Endothelial cell of umbilical vein (primary cell): ENCODE measurements around the gene CDX2. TPM values are rescaled to one million over a fixed set of nuclear protein-coding genes. Genes with fewer than 3 reads are reported as not detected.

Experiments
- BruUV-seq: library from RNA; stranded (reverse); fragments of 400-500 nt; replicated peaks from 2 replicates; lab custom pipeline; 2021; lab: Mats Ljungman, UMichigan
- CTCF ChIA-PET: fragments of 300-600, 350-600 bp; sonication (Branson Sonifier 250); formaldehyde crosslinking; loops from one replicate; lab custom pipeline; 2021; ENCODE audit warnings: antibody characterized with exemption, inconsistent platforms; lab: Charles Lee
- POLR2A ChIA-PET: fragments of 300-600, 350-600 bp; sonication (Branson Sonifier 250); formaldehyde crosslinking; loops from one replicate; lab custom pipeline; 2021; ENCODE audit warnings: antibody characterized with exemption, inconsistent platforms; lab: Charles Lee
- DNase-seq: peaks from one replicate; pipeline ENCODE4 v3.0.0-alpha.2; 2011; ENCODE audit warnings: low read depth, low spot score
- FAIRE-seq: peaks from 2 replicates; lab custom pipeline; 2011; peaks lifted over from hg19 to GRCh38; lab: Jason Lieb, UNC
- H2AFZ ChIP-seq: 2 replicates; pipeline ENCODE4 v1.6.0; 2012; ENCODE audit warnings: low read depth, low read length, control low read depth, inconsistent platforms
- H3K27ac ChIP-seq: 2 replicates; pipeline ENCODE4 v1.5.1; 2011; ENCODE audit warnings: low read depth, mild to moderate bottlenecking, control low read depth, low read length, moderate library complexity; ENCODE audit not compliant: insufficient read depth
- H3K27me3 ChIP-seq, 2 experiments: 2 replicates each; pipeline versions ENCODE4 v1.6.0 to v1.6.1; 2011; ENCODE audit warnings: low read length in 2 of 2, mixed read lengths in 1 of 2; ENCODE audit not compliant: control insufficient read depth in 2 of 2, insufficient read depth in 2 of 2
- H3K36me3 ChIP-seq, 2 experiments: 2 replicates in 1 of 2; 3 replicates in 1 of 2; pipeline ENCODE4 v1.5.1; 2011; ENCODE audit warnings: low read length in 2 of 2, mild to moderate bottlenecking in 1 of 2, moderate library complexity in 1 of 2; ENCODE audit not compliant: control insufficient read depth in 2 of 2, insufficient read depth in 2 of 2; ENCODE audit errors: extremely low read depth in 1 of 2
- H3K4me1 ChIP-seq: 3 replicates; pipeline ENCODE4 v1.5.1; 2011; ENCODE audit warnings: mild to moderate bottlenecking, low read length; ENCODE audit not compliant: control insufficient read depth, insufficient read depth; ENCODE audit errors: extremely low read depth
- H3K4me2 ChIP-seq: 2 replicates; pipeline ENCODE4 v1.6.1; 2011; ENCODE audit warnings: low read length, control low read depth, mixed read lengths; ENCODE audit not compliant: insufficient read depth
- H3K4me3 ChIP-seq, 3 experiments: fragments of 200-600 bp in 1 of 3; sonication (generic), shearing (Covaris generic) in 1 of 3; replicated peaks in 1 of 3; 2 replicates each; pipeline ENCODE4 v1.5.1; 2011 to 2016; ENCODE audit warnings: control low read depth in 3 of 3, low read length in 3 of 3, mild to moderate bottlenecking in 2 of 3, inconsistent platforms in 1 of 3, low read depth in 1 of 3, moderate library complexity in 1 of 3; ENCODE audit not compliant: insufficient read depth in 1 of 3
- H3K79me2 ChIP-seq: 2 replicates; pipeline ENCODE4 v1.6.0; 2012; ENCODE audit warnings: low read length, inconsistent platforms; ENCODE audit not compliant: control insufficient read depth, insufficient read depth
- H3K9ac ChIP-seq: replicated peaks from 2 replicates; pipeline ENCODE3; 2011; ENCODE audit warnings: low read length, control low read depth; ENCODE audit not compliant: insufficient read depth; ENCODE audit errors: extremely low read depth
- H3K9me1 ChIP-seq: replicated peaks from 3 replicates; pipeline ENCODE4 v1.6.0; 2011; ENCODE audit warnings: mild to moderate bottlenecking, low read length; ENCODE audit not compliant: control insufficient read depth, insufficient read depth; ENCODE audit errors: extremely low read depth
- H3K9me3 ChIP-seq: replicated peaks from 2 replicates; pipeline ENCODE4 v1.5.1; 2012; ENCODE audit warnings: low read length, inconsistent platforms; ENCODE audit not compliant: control insufficient read depth, insufficient read depth
- H4K20me1 ChIP-seq: replicated peaks from 2 replicates; pipeline ENCODE3; 2011; ENCODE audit warnings: mild to moderate bottlenecking, low read length; ENCODE audit not compliant: control insufficient read depth, insufficient read depth; ENCODE audit errors: extremely low read depth
- EZH2 ChIP-seq: IDR thresholded peaks from 2 replicates; pipeline ENCODE4 v1.6.1; 2012; ENCODE audit warnings: borderline replicate concordance, low read depth, mild to moderate bottlenecking, moderate library complexity, low read length, inconsistent platforms; ENCODE audit not compliant: severe bottlenecking
- FOS ChIP-seq: IDR thresholded peaks from 2 replicates; pipeline ENCODE4 v1.6.1; 2011; ENCODE audit warnings: mild to moderate bottlenecking, low read length, moderate library complexity, borderline replicate concordance; ENCODE audit not compliant: insufficient read depth
- GATA2 ChIP-seq: IDR thresholded peaks from 2 replicates; pipeline ENCODE4 v1.7.0; 2011; ENCODE audit warnings: low read depth, mild to moderate bottlenecking, moderate library complexity, mixed read lengths, low read length; ENCODE audit not compliant: insufficient read length, insufficient read depth
- JUN ChIP-seq: IDR thresholded peaks from 2 replicates; pipeline ENCODE4 v1.6.1; 2011; ENCODE audit warnings: borderline replicate concordance, low read depth; ENCODE audit not compliant: insufficient read length, insufficient read depth
- MYC ChIP-seq: IDR thresholded peaks from one replicate; pipeline ENCODE4 v1.6.1; 2011; ENCODE audit warnings: mild to moderate bottlenecking, low read depth, low read length
- POLR2A ChIP-seq: IDR thresholded peaks from 2 replicates; pipeline ENCODE4 v1.6.1; 2012; ENCODE audit warnings: low read depth, mild to moderate bottlenecking, control low read depth, low read length
- POLR2AphosphoS5 ChIP-seq: IDR thresholded peaks from 2 replicates; pipeline ENCODE4 v1.6.1; 2012; ENCODE audit warnings: low read depth, mild to moderate bottlenecking, control low read depth, low read length, moderate library complexity; ENCODE audit not compliant: insufficient read depth
- dilution Hi-C: fragments of 300-500 bp; cut with MboI; formaldehyde crosslinking; loops from one replicate; pipeline ENCODE4 v1.15.0; 2019; ENCODE audit warnings: low sequenced_read_pairs; ENCODE audit not compliant: extremely low pct_ligation_motif_present
- intact Hi-C: fragments of 100-400 bp; cut with micrococcal nuclease; formaldehyde crosslinking; loops from one replicate; pipeline ENCODE4 v1.10.0; 2022
- polyA plus RNA-seq, 4 experiments: library from polyadenylated mRNA; depleted of rRNA in 3 of 4; stranded (reverse) in 3 of 4; unstranded in 1 of 4; fragments of >200 nt; gene quantifications; 2 replicates each; pipeline versions ENCODE4 v1.2.1 to v1.2.3, GENCODE V29; 2011 to 2012; ENCODE audit warnings: missing spikeins in 1 of 4
- total RNA-seq: library from RNA; stranded (reverse); gene quantifications from 2 replicates; pipeline ENCODE4 v1.2.3, GENCODE V29; 2021
- TF ChIP-seq, protein P1 (sequence below), 2 donors: IDR thresholded peaks; 1 replicate in 1 of 2; 2 replicates in 1 of 2; pipeline ENCODE4 v1.5.1; 2011; ENCODE audit warnings: low read length in 2 of 2, mild to moderate bottlenecking in 2 of 2, moderate library complexity in 2 of 2, control low read depth in 1 of 2, inconsistent platforms in 1 of 2, low read depth in 1 of 2; ENCODE audit not compliant: insufficient read depth in 1 of 2; ENCODE audit errors: extremely low read depth in 1 of 2
- TF ChIP-seq, protein P2 (sequence below): IDR thresholded peaks from 2 replicates; pipeline ENCODE4 v1.6.1; 2011; ENCODE audit not compliant: insufficient read depth, insufficient read length

The CDX2 gene
- total and polyA plus RNA-seq, 2 donors (not counting 3 experiments of a cell fraction or from before 2014, with no cell fraction given), result not detected

DNA sequence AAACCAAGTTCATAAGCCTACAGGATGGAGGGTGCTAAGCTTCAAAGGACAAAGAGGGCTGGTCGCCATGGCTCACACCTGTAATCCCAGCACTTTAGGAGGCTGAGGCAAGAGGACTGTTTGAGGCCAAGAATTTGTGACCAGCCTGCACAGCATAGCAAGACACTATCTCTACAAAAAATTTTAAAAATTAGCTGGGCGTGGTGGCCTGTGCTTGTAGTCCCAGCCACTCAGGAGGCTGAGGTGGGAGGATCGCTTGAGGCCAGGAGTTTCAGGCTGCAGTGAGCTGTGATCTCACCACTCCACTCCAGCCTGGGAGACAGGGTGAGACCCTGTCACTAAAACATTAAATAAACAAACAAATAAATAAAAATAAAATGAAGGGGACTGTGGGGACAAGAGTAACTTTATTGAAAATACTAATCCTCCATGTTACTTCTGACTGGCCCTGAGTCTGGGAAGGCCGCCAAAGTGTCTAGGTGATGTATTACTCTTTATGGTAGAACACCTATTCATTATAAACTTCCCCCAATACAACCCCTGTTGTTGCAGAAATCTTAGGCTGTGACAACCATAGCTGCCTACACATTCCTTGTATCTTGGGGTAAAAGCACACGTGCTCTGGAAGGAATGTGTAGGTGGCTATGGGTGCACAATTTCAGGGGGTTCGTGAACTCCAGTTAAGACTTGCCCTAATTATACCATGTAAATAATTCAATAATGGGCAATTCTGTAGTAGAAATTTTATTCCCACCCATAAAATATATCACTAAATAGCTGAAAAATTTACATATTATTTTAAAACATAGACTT is 34.0 kb upstream of the CDX2 start:
- no peak for FAIRE-seq
- intact Hi-C loops, result no loop called here
- H3K4me3 ChIP-seq, result no peak overlapping the region
- no peaks in the 10 kb centered on the region for H4K20me1 ChIP-seq
- H3K9me3 ChIP-seq, result no peaks in the 10 kb centered on the region
- no peak overlapping the region for H3K4me2 ChIP-seq
- dilution Hi-C loops, result no loop called here
- no peak for TF ChIP-seq POLR2A
- TF ChIP-seq GATA2, result no peak
- TF ChIP-seq POLR2AphosphoS5, result no peak
- TF ChIP-seq JUN, result no peak
- no peak for TF ChIP-seq FOS
- TF ChIP-seq EZH2, result no peak
- TF ChIP-seq, protein P1, sequence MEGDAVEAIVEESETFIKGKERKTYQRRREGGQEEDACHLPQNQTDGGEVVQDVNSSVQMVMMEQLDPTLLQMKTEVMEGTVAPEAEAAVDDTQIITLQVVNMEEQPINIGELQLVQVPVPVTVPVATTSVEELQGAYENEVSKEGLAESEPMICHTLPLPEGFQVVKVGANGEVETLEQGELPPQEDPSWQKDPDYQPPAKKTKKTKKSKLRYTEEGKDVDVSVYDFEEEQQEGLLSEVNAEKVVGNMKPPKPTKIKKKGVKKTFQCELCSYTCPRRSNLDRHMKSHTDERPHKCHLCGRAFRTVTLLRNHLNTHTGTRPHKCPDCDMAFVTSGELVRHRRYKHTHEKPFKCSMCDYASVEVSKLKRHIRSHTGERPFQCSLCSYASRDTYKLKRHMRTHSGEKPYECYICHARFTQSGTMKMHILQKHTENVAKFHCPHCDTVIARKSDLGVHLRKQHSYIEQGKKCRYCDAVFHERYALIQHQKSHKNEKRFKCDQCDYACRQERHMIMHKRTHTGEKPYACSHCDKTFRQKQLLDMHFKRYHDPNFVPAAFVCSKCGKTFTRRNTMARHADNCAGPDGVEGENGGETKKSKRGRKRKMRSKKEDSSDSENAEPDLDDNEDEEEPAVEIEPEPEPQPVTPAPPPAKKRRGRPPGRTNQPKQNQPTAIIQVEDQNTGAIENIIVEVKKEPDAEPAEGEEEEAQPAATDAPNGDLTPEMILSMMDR (IDR thresholded peaks at IDR 0.05; ENCODE audit: extremely low read depth in 1 of 2, insufficient read depth in 1 of 2, low read depth in 1 of 2, low read length in 2 of 2), result no peak
- TF ChIP-seq MYC, result no peak
- TF ChIP-seq, protein P2, sequence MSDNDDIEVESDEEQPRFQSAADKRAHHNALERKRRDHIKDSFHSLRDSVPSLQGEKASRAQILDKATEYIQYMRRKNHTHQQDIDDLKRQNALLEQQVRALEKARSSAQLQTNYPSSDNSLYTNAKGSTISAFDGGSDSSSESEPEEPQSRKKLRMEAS, result no peak
- no peak overlapping the region for H2AFZ ChIP-seq
- H3K79me2 ChIP-seq, result no peaks in the 10 kb centered on the region
- no peaks in the 10 kb centered on the region for H3K36me3 ChIP-seq
- DNase-seq, result no peak
- no TSS peak for BruUV-seq
- ChIA-PET POLR2A (no interaction called here), CTCF (interaction anchor here (0.8 kb wide), 1 partner anchor 49 kb away, joined by 3 read pairs; no protein-coding TSS in a partner anchor)
- no peak overlapping the region for H3K9ac ChIP-seq
- no peaks in the 10 kb centered on the region for H3K4me1 ChIP-seq
- no peak overlapping the region for H3K27ac ChIP-seq
- no peaks in the 10 kb centered on the region for H3K27me3 ChIP-seq
- H3K9me1 ChIP-seq, result no peaks in the 10 kb centered on the region
